ENCODE measurements around the gene RFX7. TPM values are rescaled to one million over a fixed set of nuclear protein-coding genes. Genes with fewer than 3 reads are reported as not detected.
A peak's percentile ranks its signal among the peaks of the same experiment; 100 is the strongest.

RFX7 gene
- total RNA-seq, 1 experiment from 2014 or later: 29.8 TPM

DNA sequence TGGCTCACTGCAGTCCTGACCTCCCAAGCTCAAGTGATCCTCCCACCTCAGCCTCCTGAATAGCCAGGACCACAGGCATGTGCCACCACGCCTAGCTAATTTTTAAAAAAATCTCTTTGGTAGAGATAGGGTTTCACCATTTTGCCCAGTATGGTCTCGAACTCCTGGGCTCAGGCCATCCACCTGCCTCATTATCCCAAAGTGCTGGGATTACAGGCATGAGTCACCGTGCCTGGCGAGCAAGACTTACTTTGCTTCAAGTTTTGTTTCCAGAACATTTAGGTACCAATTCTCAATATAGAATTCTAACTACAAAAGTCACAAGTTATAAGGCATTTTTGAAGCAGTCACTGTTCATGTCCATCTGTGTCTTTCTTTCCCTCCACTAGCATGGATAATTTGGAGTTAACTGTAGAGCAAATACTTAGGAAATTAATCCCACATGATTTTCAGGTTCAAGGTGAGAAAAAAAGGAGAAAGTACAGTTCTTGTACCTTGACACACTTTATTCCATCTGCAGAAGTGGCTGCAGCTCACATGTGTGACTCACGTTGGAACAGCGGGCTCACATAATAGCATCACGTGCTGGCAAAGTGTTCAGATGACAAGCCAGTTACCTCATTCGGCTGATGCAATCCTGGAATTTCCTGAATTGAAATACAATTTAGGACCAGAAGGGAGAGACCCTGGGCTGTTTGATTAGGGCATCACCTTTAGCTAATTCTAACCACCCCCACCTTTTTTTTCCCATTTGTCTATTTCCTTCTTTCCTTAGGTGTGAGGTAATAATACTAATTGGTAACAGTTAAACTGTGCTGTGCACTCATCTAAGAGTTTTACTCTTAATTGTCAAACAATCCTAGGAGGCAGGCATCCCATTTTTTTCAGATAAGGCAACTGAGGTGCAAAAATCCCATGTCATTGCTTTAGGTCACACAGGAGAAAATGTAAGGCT lies 203.3 kb downstream of the RFX7 start:
- BruUV-seq (replicated peaks): TSS peak; percentile 87
- H3K27ac Mint-ChIP-seq (ENCODE audit: low read depth, unreplicated experiment): peak overlapping the region; percentile 86
- DNase-seq (ENCODE audit: unreplicated experiment): peak; percentile 96
- no peaks in the 10 kb centered on the region for H3K9me3 Mint-ChIP-seq (ENCODE audit: unreplicated experiment)
- H3K4me3 Mint-ChIP-seq (ENCODE audit: unreplicated experiment): peak overlapping the region; percentile 42
- H3K4me1 Mint-ChIP-seq (ENCODE audit: insufficient read depth, unreplicated experiment): peaks cover 34% of the 10 kb centered on the region
- ChIA-PET POLR2A (interaction anchor here (0.5 to 7.8 kb wide), 16 partner anchors 11 to 1134 kb away, joined by 3 to 213 read pairs (median 4); partner anchors contain the start of gene NEDD4), CTCF (interaction anchor here (0.6 to 3.1 kb wide), 14 partner anchors 13 to 387 kb away, joined by 3 to 29 read pairs (median 4); no protein-coding TSS in a partner anchor)
- intact Hi-C loops (cut with micrococcal nuclease): loop anchor here (1.0 kb wide), 1 partner anchor 47 kb away; the partner anchor contains the start of gene NEDD4
- TF ChIP-seq, protein P1, sequence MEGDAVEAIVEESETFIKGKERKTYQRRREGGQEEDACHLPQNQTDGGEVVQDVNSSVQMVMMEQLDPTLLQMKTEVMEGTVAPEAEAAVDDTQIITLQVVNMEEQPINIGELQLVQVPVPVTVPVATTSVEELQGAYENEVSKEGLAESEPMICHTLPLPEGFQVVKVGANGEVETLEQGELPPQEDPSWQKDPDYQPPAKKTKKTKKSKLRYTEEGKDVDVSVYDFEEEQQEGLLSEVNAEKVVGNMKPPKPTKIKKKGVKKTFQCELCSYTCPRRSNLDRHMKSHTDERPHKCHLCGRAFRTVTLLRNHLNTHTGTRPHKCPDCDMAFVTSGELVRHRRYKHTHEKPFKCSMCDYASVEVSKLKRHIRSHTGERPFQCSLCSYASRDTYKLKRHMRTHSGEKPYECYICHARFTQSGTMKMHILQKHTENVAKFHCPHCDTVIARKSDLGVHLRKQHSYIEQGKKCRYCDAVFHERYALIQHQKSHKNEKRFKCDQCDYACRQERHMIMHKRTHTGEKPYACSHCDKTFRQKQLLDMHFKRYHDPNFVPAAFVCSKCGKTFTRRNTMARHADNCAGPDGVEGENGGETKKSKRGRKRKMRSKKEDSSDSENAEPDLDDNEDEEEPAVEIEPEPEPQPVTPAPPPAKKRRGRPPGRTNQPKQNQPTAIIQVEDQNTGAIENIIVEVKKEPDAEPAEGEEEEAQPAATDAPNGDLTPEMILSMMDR (IDR thresholded peaks at IDR 0.05; ENCODE audit: unreplicated experiment): no peak
- H3K27me3 Mint-ChIP-seq (ENCODE audit: insufficient read depth, unreplicated experiment): no peaks in the 10 kb centered on the region
- no peaks in the 10 kb centered on the region for H3K36me3 Mint-ChIP-seq (ENCODE audit: insufficient read depth, unreplicated experiment)

DNA sequence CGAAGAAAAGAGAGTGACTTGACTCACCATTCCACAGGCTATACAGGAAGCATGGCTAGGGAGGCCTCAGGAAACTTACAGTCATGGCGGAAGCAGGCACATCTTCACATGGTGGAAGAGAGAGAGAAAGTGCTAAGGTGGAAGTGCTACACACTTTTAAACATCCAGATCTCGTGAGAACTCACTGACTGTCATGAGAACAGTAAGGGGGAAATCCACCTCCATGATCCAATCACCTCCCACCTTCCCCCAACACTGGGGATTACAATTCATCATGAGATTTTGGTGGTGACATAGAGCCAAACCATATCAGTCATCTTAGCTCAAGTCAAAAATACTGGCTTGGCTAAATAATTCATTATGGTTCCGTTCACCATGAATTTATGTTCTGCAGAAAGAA lies 205.0 kb downstream of the RFX7 start:
- peaks cover 34% of the 10 kb centered on the region for H3K4me1 Mint-ChIP-seq (ENCODE audit: insufficient read depth, unreplicated experiment)
- no TSS peak for BruUV-seq (replicated peaks)
- ChIA-PET CTCF (interaction anchor here (0.7 kb wide), 1 partner anchor 208 kb away, joined by 5 read pairs; no protein-coding TSS in a partner anchor), POLR2A (interaction anchor here (0.6 to 7.8 kb wide), 9 partner anchors 9 to 158 kb away, joined by 3 to 213 read pairs (median 5); partner anchors contain the start of gene NEDD4)
- intact Hi-C loops (cut with micrococcal nuclease): no loop called here
- no peaks in the 10 kb centered on the region for H3K27me3 Mint-ChIP-seq (ENCODE audit: insufficient read depth, unreplicated experiment)
- no peaks in the 10 kb centered on the region for H3K9me3 Mint-ChIP-seq (ENCODE audit: unreplicated experiment)
- peak overlapping the region; percentile 86 for H3K27ac Mint-ChIP-seq (ENCODE audit: low read depth, unreplicated experiment)
- H3K4me3 Mint-ChIP-seq (ENCODE audit: unreplicated experiment): no peak overlapping the region
- DNase-seq (ENCODE audit: unreplicated experiment): no peak
- no peaks in the 10 kb centered on the region for H3K36me3 Mint-ChIP-seq (ENCODE audit: insufficient read depth, unreplicated experiment)
- TF ChIP-seq, protein P1 (IDR thresholded peaks at IDR 0.05; ENCODE audit: unreplicated experiment): no peak

DNA sequence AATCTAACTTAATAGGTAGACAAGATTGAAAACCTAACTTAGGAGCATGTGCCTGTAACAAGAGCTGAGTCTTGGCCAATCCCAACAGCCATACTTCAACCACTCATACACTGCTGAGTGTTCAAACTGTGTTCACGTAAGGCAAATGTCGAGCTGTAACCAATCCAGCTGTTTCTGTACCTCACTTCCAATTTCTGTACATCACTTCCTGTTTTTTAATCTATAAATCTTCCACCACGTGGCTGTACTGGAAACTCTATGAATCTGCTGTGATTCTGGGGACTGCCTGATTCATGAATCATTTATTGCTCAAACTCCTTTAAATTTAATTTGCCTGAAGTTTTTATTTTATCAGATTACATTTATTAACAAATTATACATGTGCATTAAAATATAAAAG lies 205.7 kb downstream of the RFX7 start:
- POLR2A ChIA-PET: interaction anchor here (0.7 to 7.8 kb wide), 5 partner anchors 22 to 129 kb away, joined by 3 to 213 read pairs (median 4); partner anchors contain the start of gene NEDD4
- H3K27ac Mint-ChIP-seq (ENCODE audit: low read depth, unreplicated experiment): peak overlapping the region; percentile 86
- H3K36me3 Mint-ChIP-seq (ENCODE audit: insufficient read depth, unreplicated experiment): no peaks in the 10 kb centered on the region
- no peaks in the 10 kb centered on the region for H3K27me3 Mint-ChIP-seq (ENCODE audit: insufficient read depth, unreplicated experiment)
- no peak overlapping the region for H3K4me3 Mint-ChIP-seq (ENCODE audit: unreplicated experiment)
- H3K9me3 Mint-ChIP-seq (ENCODE audit: unreplicated experiment): no peaks in the 10 kb centered on the region
- TF ChIP-seq, protein P1 (IDR thresholded peaks at IDR 0.05; ENCODE audit: unreplicated experiment): no peak
- no TSS peak for BruUV-seq (replicated peaks)
- intact Hi-C loops (cut with micrococcal nuclease): no loop called here
- CTCF ChIA-PET: interaction anchor here (0.9 kb wide), 2 partner anchors 19 to 119 kb away, joined by 4 to 5 read pairs; no protein-coding TSS in a partner anchor
- H3K4me1 Mint-ChIP-seq (ENCODE audit: insufficient read depth, unreplicated experiment): peaks cover 34% of the 10 kb centered on the region
- DNase-seq (ENCODE audit: unreplicated experiment): peak; percentile 49

Other genes with a start within 250 kb of the RFX7 start
- 6.3 and 6.8 TPM in 2 replicates for gene TEX9, start 121.5 kb upstream of the RFX7 start, total RNA-seq (2022)
- gene MNS1, start 221.3 kb upstream of the RFX7 start, total RNA-seq (2022): 1.5 TPM in 2 replicates

Measured in MCF 10A (cell line).